Measurements from ENCODE around the gene ANKFN1.

The ANKFN1 gene

DNA sequence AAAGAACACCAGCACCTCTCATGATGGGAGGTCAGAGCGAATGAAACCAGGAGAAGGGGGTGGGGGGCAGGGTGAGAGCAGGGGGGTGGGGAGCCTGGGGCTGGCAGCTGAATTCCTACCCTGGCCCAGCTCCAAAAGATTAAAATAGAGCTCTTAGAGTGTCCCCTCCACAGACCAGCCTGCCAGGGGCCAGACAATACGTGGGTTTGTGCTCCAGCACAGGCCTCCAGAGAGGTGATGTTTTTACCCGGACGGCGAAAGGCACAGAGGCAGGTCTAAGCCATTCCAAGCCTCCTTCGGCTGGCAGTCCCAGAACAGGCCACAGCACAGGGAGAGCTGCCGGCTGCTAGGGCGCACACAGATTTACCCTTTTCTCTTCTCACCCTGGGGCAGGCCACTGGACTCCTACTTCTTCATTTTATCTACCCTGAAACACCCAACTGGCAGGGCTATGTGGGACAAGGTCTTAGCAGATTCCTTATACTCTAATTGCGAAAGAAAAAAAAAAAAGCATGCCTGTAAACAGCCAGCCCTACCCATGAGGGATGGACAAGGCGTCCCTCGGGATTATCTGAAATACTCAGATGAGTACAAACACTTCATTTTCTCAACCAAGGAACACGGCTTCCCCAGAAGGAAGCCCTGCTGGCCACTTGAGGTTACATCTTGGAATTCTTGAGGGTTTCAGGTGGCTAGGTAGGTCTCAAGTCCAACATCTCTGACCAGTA lies 368.3 kb downstream of the ANKFN1 start:
- no peak for DNase-seq

DNA sequence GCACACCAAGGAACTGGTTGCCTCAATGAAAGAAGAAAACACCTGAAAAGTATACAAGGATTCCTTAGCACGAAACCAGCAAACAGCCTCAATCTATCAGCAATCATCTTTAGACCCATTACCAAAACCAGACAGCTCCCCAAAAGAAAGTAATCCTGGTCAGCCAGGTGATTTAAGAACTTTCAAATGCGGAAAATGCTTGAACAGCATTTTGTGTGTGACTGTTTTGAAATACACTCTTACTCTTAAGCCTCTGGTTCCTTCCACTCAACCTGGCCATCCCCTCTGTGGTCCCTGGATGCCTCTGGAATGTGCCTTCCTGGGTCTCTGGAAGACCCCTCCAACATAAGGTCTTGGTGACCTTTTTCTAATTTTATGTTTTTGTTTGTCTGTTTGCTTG lies 369.8 kb downstream of the ANKFN1 start:
- DNase-seq = no peak

DNA sequence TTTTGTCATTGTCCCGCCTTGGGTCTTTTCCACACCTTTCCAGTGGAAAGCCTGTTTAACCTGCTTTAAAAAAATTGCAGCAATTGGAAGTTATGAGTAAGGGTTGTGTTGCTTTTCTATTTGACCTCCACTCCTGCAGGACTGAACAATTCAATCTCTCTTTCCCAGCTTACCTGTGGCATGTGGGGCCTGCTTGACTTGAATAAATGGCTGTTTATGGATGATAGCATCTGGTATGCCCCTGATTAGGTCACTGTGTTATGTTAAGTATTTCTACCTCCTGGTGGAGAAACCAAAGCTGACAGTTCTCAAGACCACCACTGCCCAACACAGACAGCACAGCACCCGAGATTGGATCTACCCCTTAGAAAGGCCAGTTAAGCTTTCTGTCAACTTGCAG lies 375.4 kb downstream of the ANKFN1 start:
- no peak for DNase-seq

DNA sequence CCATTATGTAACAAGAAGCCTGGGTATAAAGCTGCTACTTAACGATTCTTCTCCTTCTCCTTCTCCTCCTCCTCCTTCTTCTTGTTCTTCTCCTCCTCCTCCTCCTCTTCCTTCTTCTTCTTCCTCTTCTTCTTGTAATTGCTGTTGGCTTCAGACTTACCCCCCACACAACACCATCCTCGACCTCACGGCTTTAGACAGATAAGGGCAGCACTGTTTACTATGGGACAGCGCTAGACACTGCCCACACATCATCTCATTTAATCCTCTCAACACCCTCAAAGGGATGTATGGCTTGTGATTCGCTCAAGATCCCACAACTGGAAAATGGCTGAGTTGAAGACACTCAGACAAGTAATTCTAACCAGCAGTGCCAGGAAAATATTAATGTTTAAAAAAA lies 379.7 kb downstream of the ANKFN1 start:
- DNase-seq = no peak

DNA sequence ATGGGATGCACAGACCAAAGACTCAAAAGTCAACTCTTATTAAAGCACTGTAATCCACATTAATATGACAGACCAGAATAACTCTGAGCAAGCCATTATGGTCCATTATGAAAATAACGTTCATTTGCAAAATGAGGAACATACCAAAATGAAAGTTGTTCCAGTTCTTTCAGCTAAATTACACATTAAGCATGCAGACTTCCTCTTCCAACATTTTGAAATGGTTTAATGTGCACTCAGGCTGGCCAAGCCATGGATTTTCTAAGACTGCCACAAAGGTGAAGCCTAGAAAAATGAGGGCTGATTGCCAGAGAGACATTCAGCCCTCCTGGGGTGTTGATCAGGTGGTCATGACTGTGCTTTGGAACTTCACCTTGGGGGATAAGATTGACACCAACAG lies 383.5 kb downstream of the ANKFN1 start:
- DNase-seq = no peak

DNA sequence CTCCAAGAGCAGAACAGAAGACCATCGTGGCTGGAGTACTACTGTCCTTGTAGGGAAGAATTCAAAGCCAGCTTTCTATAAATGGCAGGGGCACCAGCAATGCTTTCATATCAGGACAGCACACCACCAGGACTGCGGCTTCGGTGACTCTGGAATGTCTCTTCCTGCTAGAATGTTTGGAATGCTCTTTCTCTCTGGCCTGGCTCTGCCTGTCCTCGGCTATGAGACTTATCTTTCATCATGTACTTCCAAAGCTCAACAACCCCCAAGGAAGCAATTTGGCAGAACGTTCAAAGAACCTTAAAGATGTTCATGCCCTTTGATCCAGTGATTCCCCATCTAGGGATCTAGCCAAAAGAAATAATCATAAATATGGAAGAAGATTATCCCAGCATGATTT lies 387.6 kb downstream of the ANKFN1 start:
- no peak for DNase-seq

DNA sequence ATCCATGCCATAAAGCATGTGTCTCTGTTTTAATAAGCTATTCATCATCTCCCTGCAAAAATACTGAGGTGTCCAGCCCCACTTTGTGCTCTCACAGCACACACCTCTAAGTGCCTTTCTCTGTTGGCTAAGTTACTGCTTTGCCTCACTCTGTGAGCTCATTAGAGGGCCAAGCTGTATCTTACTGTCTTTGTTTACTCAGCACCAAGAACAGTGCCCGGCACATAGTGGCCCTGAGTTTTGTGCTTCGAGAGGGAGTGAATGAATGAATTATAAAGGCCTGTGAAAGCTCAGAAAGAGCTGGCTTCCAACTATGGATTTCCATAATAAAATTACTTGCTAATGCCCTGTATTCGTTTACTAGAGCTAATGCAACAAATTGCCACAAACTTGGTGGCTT lies 390.0 kb downstream of the ANKFN1 start:
- DNase-seq = no peak

DNA sequence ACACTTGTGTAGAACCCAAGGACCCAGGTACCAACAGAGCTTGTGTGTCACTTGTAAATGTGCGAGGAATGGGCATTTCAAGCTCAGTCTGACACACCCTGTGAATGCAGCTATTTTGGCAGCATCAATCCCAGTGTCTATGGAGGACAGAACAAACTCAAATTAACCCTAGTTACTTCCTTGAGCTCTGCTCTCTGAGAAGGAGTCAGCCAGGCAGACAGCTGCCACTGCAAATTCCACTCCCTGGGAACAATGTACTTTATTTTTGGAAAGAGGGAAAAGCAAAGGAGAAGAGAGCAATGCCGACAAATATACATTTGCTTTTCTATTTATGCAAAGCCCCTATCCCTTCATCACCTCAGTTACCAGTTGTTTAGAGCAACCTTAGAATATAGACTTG lies 391.8 kb downstream of the ANKFN1 start:
- DNase-seq = no peak

DNA sequence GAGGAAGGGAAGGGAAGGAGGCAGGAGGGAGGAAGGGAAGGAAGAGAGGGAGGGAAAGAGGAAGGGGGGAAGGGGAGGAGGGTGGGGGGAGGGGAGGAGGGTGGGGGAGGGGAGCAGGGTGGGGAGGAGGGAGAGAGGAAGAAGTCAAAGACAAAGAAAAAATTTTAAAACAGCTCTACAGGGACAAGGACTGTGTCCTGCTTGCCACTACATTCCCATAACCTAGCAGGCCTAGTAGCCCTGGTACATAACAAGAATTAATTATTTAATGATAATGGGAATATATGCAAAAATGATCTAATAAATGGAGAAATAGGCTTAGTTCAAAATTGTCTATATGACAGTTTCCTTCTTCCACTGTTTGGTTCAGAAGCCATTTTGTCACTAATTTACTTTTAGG lies 392.7 kb downstream of the ANKFN1 start:
- no peak for DNase-seq

DNA sequence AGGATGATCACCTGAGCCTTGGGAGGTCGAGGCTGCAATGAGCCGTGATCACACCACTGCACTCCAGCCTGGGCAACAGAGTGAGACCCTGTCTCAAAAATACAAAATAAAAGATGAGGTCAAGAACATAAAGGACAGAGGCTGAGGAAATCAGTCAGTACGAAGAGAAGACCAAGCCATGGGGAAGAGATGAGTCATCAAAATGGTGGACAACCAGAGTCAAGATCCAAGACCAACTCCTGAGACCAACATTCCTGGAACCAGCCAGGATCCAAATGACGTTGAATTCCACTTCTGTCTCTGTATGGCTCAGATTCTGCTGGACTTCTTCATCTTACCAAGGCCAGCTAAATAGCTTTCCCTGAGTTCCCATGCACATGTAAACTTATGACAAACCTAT lies 395.4 kb downstream of the ANKFN1 start:
- DNase-seq = no peak

DNA sequence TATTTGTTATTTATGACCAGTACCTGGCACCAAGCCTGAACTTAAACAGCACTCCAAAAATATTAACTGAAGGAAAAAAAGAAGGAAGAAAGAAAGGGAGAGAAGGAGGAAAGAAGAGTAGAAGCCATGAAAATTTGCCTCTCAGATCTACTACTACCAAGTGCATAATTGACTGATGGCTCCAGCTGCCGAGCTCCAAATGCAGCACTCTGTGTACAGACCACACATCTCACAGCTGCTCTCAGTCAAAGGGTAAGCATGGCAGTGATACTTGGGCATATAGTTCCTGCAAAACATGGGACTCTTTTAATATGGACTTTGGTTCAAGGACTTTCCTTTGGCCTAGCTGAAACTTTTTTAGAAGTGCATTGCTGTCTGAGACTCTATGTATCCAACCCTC lies 396.2 kb downstream of the ANKFN1 start:
- DNase-seq = no peak

DNA sequence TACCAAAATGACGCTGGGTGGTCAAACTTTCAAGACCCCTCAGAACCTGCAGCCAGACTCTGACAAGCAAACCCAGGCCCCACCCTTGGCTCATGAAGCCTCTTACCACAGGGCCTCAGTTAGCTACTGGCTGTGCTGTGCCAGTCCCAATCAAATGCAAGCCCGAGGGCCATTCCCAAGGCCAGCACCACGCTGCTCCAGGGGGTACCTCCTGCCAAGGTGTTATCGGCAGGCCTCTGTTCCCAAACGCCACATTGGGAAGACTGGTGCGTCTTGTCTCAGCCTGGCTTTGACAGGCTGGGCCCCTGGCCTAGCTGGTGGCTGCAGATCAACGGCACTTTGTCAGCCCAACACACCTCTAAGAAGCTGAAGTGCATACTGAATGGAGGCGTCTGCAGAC lies 404.4 kb downstream of the ANKFN1 start:
- no peak for DNase-seq

DNA sequence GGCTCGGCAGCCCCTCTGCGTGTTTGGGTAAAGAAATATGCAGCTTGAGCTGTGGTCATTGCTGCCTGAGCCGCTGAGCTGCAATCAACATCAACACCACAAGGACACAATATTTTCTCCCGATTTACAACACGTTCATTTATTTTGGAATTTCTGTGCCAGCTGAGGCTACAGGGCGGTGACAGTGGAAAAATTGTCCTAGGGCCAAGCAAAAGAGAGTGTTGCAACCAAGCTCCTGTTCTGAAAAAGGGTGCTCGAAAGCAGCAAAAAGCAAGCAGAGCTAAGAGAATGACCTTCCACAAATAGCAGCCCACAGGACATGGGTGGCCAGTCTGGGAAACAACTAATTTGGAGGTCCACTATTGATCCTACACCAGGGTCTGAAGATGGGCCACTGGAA lies 404.8 kb downstream of the ANKFN1 start:
- DNase-seq = no peak

All from NCI-H526 (cell line).